SU-DHL-6 (cell line): Measurements from ENCODE around the gene CFC1.
"Not testable (repeated sequence)": the region's sequence is repeated elsewhere in the genome, so short reads cannot be mapped to it uniquely, and the experiment has no call there.

Source experiments
- EZH2phosphoT487 ChIP-seq: fragments of 200-600 bp; sonication (generic), shearing (Covaris generic); conservative IDR thresholded peaks from 2 replicates; pipeline ENCODE4 v1.6.1; 2018; ENCODE audit warnings: mild to moderate bottlenecking, antibody characterized with exemption, low read length, moderate library complexity, mixed read lengths
- TF ChIP-seq, protein P1 (sequence below): fragments of 200-600 bp; sonication (generic); IDR thresholded peaks from one replicate; pipeline ENCODE4 v1.5.1; 2017; ENCODE audit warnings: antibody characterized with exemption, mild to moderate bottlenecking, low read length, moderate library complexity; ENCODE audit not compliant: insufficient read depth, poor library complexity, severe bottlenecking

- TF ChIP-seq, protein P1, sequence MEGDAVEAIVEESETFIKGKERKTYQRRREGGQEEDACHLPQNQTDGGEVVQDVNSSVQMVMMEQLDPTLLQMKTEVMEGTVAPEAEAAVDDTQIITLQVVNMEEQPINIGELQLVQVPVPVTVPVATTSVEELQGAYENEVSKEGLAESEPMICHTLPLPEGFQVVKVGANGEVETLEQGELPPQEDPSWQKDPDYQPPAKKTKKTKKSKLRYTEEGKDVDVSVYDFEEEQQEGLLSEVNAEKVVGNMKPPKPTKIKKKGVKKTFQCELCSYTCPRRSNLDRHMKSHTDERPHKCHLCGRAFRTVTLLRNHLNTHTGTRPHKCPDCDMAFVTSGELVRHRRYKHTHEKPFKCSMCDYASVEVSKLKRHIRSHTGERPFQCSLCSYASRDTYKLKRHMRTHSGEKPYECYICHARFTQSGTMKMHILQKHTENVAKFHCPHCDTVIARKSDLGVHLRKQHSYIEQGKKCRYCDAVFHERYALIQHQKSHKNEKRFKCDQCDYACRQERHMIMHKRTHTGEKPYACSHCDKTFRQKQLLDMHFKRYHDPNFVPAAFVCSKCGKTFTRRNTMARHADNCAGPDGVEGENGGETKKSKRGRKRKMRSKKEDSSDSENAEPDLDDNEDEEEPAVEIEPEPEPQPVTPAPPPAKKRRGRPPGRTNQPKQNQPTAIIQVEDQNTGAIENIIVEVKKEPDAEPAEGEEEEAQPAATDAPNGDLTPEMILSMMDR = not testable (repeated sequence)
- not testable (repeated sequence) for TF ChIP-seq EZH2phosphoT487
Observed at GRCh38 chr2:130582970-130583369, 16.4 kb downstream of the CFC1 start.
